Measurements from ENCODE around the gene MYH9. TPM values are rescaled to one million over a fixed set of nuclear protein-coding genes. Genes with fewer than 3 reads are reported as not detected.
A peak's percentile ranks its signal among the peaks of the same experiment; 100 is the strongest.

Gene MYH9
- total and polyA plus RNA-seq, 2 experiments from 2014 or later: 140 to 188 TPM

DNA sequence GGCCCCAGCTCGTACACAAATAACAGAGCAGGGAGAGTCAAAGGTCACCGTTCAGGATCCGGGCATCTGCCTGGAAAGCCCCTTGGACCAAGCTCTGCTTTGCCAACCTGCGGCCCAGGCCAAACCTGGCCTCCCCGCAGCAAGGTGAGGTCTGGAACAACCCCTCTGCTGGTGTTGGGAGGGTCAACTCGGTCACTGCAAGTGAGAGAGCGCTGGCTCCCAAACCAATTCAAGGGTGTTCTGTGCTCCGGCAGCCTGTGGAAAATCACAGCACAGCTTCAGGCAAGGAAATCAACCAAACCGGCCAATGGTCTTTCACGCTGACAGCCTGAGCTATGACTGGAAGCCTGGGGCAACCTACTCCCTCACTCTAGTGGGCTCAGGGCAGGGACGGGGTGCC lies 63.4 kb downstream of the MYH9 start:
- WGBS (ENCODE audit: low lambda C conversion rate, missing lambda C conversion rate): 81% methylated on average over 11 of the region's 11 CpGs
- no peaks in the 10 kb centered on the region for H3K27me3 ChIP-seq
- H3K4me2 ChIP-seq: no peak overlapping the region
- no peaks in the 10 kb centered on the region for H3K9me3 ChIP-seq (ENCODE audit: low read depth)
- H2AFZ ChIP-seq: no peak overlapping the region
- peak overlapping the region; percentile 83 for H3K27ac ChIP-seq
- no peaks in the 10 kb centered on the region for H4K20me1 ChIP-seq (ENCODE audit: insufficient read depth, poor library complexity, severe bottlenecking)
- H3K36me3 ChIP-seq (replicated peaks; ENCODE audit: insufficient read depth, low read depth): no peaks in the 10 kb centered on the region
- H3K4me3 ChIP-seq: no peak overlapping the region
- no peak for DNase-seq (ENCODE audit: low spot score)
- peaks cover 32% of the 10 kb centered on the region for H3K4me1 ChIP-seq (ENCODE audit: insufficient read depth)
- TF ChIP-seq EZH2phosphoT487 (IDR thresholded peaks at IDR 0.05; ENCODE audit: low read depth, severe bottlenecking, unreplicated experiment) (no peak), EZH2 (IDR thresholded peaks at IDR 0.05; ENCODE audit: borderline replicate concordance) (no peak)
- TF ChIP-seq, protein P1, sequence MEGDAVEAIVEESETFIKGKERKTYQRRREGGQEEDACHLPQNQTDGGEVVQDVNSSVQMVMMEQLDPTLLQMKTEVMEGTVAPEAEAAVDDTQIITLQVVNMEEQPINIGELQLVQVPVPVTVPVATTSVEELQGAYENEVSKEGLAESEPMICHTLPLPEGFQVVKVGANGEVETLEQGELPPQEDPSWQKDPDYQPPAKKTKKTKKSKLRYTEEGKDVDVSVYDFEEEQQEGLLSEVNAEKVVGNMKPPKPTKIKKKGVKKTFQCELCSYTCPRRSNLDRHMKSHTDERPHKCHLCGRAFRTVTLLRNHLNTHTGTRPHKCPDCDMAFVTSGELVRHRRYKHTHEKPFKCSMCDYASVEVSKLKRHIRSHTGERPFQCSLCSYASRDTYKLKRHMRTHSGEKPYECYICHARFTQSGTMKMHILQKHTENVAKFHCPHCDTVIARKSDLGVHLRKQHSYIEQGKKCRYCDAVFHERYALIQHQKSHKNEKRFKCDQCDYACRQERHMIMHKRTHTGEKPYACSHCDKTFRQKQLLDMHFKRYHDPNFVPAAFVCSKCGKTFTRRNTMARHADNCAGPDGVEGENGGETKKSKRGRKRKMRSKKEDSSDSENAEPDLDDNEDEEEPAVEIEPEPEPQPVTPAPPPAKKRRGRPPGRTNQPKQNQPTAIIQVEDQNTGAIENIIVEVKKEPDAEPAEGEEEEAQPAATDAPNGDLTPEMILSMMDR (IDR thresholded peaks at IDR 0.05; ENCODE audit: poor library complexity): no peak
- H3K9me2 ChIP-seq (replicated peaks; ENCODE audit: insufficient read depth): no peaks in the 10 kb centered on the region
- H3K79me2 ChIP-seq: peaks cover 54% of the 10 kb centered on the region

DNA sequence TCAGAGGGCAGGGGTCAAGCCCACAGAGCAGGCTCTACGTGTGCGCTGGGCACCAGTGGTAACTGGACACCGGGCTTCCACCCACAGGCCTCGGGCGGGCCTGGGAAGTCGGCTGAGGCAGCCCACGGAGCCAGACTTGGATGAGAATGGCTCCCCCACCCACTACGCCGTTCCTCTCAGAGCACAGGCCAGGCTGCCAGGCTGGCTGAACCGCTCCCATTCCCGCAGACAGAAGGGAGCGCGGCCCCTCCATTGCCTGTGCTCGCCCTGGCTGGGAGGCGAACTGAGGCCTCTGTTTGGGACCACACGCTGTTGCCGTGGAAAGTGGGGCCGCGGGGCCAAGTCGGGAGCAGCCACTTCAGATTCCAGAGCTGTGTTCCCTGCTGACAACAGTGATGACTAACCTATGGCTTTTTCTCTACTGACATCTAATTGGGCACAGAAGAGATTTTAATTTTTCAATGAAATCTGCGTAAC lies 63.9 kb downstream of the MYH9 start:
- Histone ChIP-seq H3K9me3 (ENCODE audit: low read depth) (no peaks in the 10 kb centered on the region), H3K27ac (peak overlapping the region; percentile 83), H3K27me3 (no peaks in the 10 kb centered on the region), H3K4me2 (no peak overlapping the region), H3K79me2 (peaks cover 50% of the 10 kb centered on the region), H3K9me2 (replicated peaks; ENCODE audit: insufficient read depth) (no peaks in the 10 kb centered on the region), H3K4me3 (no peak overlapping the region), H4K20me1 (ENCODE audit: insufficient read depth, poor library complexity, severe bottlenecking) (no peaks in the 10 kb centered on the region), H3K36me3 (replicated peaks; ENCODE audit: insufficient read depth, low read depth) (no peaks in the 10 kb centered on the region), H3K4me1 (ENCODE audit: insufficient read depth) (peaks cover 27% of the 10 kb centered on the region), H2AFZ (no peak overlapping the region)
- DNase-seq (ENCODE audit: low spot score): no peak
- TF ChIP-seq EZH2 (IDR thresholded peaks at IDR 0.05; ENCODE audit: borderline replicate concordance): no peak
- no peak for TF ChIP-seq EZH2phosphoT487 (IDR thresholded peaks at IDR 0.05; ENCODE audit: low read depth, severe bottlenecking, unreplicated experiment)
- TF ChIP-seq, protein P1 (IDR thresholded peaks at IDR 0.05; ENCODE audit: poor library complexity): no peak
- whole genome bisulfite sequencing (ENCODE audit: low lambda C conversion rate, missing lambda C conversion rate): 96% methylated on average over 21 of the region's 21 CpGs

DNA sequence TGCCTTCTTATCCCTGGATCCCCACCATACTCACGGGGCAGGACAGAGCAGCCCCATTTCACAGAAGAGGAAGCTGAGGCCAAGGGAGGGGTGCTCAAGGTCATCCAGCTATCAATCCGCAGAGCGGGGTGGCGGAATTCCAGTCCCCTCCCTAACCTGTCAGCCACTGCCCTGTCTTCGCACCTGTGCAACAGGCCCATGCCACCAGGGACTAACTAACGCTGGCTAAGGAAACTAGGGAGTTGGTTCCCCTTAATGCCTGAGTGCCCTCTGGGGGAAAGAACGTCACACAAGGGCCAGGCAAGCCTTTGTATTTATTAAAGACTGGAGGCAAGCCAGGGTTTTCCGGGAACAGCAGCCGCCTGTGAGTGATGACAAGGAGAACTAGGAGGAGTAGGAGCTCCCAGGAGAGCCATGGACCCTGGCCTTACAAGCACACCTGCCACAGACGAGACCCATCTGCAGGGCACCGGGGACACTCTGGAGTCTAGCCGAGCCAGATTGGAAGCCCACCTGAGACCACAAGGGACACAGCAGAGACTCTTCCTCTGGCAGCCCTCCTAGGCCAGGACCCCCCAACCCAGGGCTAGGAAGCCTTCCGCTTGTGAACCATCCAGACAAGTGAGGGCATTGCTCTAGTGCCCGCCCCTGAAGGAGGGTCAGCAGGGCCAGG lies 64.4 kb downstream of the MYH9 start:
- no peaks in the 10 kb centered on the region for H3K9me2 ChIP-seq (replicated peaks; ENCODE audit: insufficient read depth)
- H3K36me3 ChIP-seq (replicated peaks; ENCODE audit: insufficient read depth, low read depth): no peaks in the 10 kb centered on the region
- H4K20me1 ChIP-seq (ENCODE audit: insufficient read depth, poor library complexity, severe bottlenecking): no peaks in the 10 kb centered on the region
- H2AFZ ChIP-seq: no peak overlapping the region
- no peak overlapping the region for H3K4me2 ChIP-seq
- no peaks in the 10 kb centered on the region for H3K9me3 ChIP-seq (ENCODE audit: low read depth)
- no peaks in the 10 kb centered on the region for H3K27me3 ChIP-seq
- H3K4me1 ChIP-seq (ENCODE audit: insufficient read depth): peaks cover 21% of the 10 kb centered on the region
- no peak for DNase-seq (ENCODE audit: low spot score)
- WGBS (ENCODE audit: low lambda C conversion rate, missing lambda C conversion rate): 89% methylated on average over 14 of the region's 14 CpGs
- no peak overlapping the region for H3K4me3 ChIP-seq
- H3K79me2 ChIP-seq: peaks cover 45% of the 10 kb centered on the region
- no peak for TF ChIP-seq EZH2phosphoT487 (IDR thresholded peaks at IDR 0.05; ENCODE audit: low read depth, severe bottlenecking, unreplicated experiment)
- no peak for TF ChIP-seq EZH2 (IDR thresholded peaks at IDR 0.05; ENCODE audit: borderline replicate concordance)
- TF ChIP-seq, protein P1 (IDR thresholded peaks at IDR 0.05; ENCODE audit: poor library complexity): no peak
- H3K27ac ChIP-seq: no peak overlapping the region

Measured in hepatocyte (in vitro differentiated cells).